Measurements from ENCODE around the gene COL18A1. TPM values are rescaled to one million over a fixed set of nuclear protein-coding genes. Genes with fewer than 3 reads are reported as not detected.

COL18A1 gene
- polyA plus RNA-seq, 4 donors, result 2.2 to 34.3 (median 16.5) TPM

DNA sequence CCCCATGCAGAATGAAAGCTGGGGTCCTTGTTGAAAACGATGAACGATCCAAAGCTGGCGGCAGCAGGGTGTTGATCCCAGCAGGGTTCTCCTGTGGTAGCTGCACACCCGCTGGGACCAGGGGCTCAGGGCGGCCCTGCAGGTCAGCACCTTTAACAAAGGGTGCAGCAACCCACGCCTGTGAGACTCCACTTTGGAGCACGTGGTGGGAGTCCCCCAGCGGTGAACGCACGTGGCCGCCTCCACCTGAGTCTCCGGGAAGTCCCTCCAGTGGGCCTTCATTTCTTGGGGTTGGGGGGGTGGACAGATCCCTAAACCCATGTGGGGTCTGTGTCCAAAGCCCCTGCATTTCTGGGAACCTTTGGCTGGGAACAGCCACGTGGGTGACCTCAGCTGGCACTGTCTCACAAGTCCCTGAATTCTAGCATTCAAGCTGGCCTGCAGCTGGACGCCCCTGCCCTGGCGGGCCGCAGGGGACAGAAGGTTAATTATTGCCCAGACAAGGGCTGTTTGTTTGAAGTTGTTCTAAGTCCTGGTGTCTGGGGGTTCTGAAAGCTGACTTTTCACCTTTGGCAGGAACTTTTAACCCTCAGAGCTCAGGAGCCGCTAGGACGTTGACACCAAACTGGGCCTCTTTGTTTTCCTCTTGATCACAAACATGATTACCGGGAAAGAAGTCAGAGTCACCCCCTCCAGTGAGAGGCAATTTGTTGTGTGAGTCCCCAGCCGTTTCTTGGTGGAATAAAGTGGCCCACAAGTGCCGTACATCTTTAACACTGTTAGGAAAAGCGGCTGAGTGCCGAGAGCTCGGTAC, 64.5 kb downstream of the COL18A1 start:
- Histone ChIP-seq H3K36me3 (ENCODE audit: control insufficient read depth in 3 of 3, insufficient read depth in 2 of 3, low read depth in 1 of 3, low read length in 3 of 3) (peaks cover 0 to 1% (median 0%) of the 10 kb centered on the region in 3 donors), H3K9me3 (ENCODE audit: control insufficient read depth in 2 of 2, insufficient read depth in 1 of 2, low read depth in 1 of 2, low read length in 1 of 2) (no peaks in the 10 kb centered on the region), H3K27me3 (ENCODE audit: control insufficient read depth in 3 of 3, insufficient read depth in 3 of 3, low read length in 3 of 3) (no peaks in the 10 kb centered on the region), H3K4me1 (ENCODE audit: control insufficient read depth in 3 of 3, insufficient read depth in 2 of 3, low read depth in 1 of 3, low read length in 2 of 3) (peaks cover 0 to 33% (median 3%) of the 10 kb centered on the region in 3 donors), H3K4me3 (ENCODE audit: low read depth in 1 of 3, low read length in 3 of 3) (no peak overlapping the region), H3K27ac (ENCODE audit: low read depth in 1 of 3, low read length in 2 of 3) (peak overlapping the region in 2 of 3 donors; percentile 3 to 22)
- FAIRE-seq (no peak), DNase-seq (peak in 1 of 2 donors; percentile 55)
- 59 to 67% (median 65%) methylated on average over 23 to 24 of the region's 24 CpGs for WGBS, 3 donors

DNA sequence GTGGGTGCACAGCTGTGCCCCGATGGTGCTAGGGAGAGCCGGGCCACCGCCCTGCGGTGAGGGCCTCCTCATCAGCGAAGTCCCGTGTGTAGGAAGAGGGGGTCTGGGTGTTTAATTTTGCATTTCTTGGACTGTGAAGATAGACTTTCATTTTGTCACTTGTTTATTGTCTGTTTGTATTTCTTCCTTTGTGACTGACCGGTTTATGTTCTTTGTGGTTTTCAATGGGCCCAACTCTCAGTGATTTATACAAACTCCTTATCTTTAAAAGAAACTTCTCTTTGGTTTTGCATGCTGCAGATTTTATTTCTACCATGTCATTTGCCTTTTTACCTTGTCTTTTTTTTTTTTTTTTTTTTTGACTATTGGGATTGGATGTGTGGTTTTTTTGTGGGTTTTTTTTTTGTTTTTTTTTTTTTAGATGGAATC, 65.1 kb downstream of the COL18A1 start:
- DNase-seq (no peak), FAIRE-seq (no peak)
- no peaks in the 10 kb centered on the region for H3K9me3 ChIP-seq (ENCODE audit: control insufficient read depth in 2 of 2, insufficient read depth in 1 of 2, low read depth in 1 of 2, low read length in 1 of 2)
- no peak overlapping the region for H3K4me3 ChIP-seq (ENCODE audit: low read depth in 1 of 3, low read length in 3 of 3)
- WGBS, 3 donors, result 61 to 71% (median 66%) methylated on average over 7 of the region's 7 CpGs
- peaks cover 0 to 2% (median 0%) of the 10 kb centered on the region in 3 donors for H3K36me3 ChIP-seq (ENCODE audit: control insufficient read depth in 3 of 3, insufficient read depth in 2 of 3, low read depth in 1 of 3, low read length in 3 of 3)
- no peaks in the 10 kb centered on the region for H3K27me3 ChIP-seq (ENCODE audit: control insufficient read depth in 3 of 3, insufficient read depth in 3 of 3, low read length in 3 of 3)
- peaks cover 0 to 33% (median 3%) of the 10 kb centered on the region in 3 donors for H3K4me1 ChIP-seq (ENCODE audit: control insufficient read depth in 3 of 3, insufficient read depth in 2 of 3, low read depth in 1 of 3, low read length in 2 of 3)
- peak overlapping the region in 2 of 3 donors; percentile 3 to 22 for H3K27ac ChIP-seq (ENCODE audit: low read depth in 1 of 3, low read length in 2 of 3)

DNA sequence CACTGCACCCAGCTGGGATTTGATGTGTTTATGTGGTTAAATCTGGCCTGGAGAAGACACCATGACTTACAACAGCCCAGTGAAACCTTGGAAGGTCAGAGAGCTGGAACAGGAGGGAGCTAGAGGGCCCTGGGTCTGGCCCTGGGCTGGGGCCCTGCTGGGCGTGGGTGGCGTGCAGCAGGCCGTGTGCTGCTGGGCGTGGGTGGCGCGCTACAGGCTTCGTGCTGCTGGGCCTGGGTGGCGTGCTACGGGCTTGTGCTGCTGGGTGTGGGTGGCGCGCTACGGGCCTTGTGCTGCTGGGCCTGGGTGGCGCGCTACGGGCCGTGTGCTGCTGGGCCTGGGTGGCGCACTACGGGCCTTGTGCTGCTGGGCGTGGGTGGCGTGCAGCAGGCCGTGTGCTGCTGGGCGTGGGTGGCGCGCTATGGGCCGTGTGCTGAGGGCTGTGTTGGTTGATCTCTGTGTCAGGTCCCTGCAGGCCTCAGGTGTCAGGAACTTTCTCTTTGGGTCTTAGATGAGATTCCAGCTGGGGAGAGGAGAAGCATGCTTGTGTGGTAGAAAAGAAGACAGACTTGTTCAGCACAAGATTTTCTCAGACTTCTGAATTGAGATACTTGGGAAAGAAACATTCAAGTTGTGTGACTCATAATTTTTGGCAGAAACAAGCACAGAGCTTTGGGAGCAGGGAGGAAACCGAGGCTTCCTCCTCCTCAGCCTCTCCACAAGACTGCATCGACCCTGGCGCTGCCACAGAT, 66.0 kb downstream of the COL18A1 start:
- 41 to 63% (median 51%) methylated on average over 27 to 28 of the region's 28 CpGs for WGBS, 3 donors
- peaks cover 0 to 33% (median 3%) of the 10 kb centered on the region in 3 donors for H3K4me1 ChIP-seq (ENCODE audit: control insufficient read depth in 3 of 3, insufficient read depth in 2 of 3, low read depth in 1 of 3, low read length in 2 of 3)
- H3K36me3 ChIP-seq (ENCODE audit: control insufficient read depth in 3 of 3, insufficient read depth in 2 of 3, low read depth in 1 of 3, low read length in 3 of 3), result peaks cover 0 to 5% (median 0%) of the 10 kb centered on the region in 3 donors
- DNase-seq (peak in 1 of 2 donors; percentile 10), FAIRE-seq (no peak)
- peak overlapping the region in 2 of 3 donors; percentile 81 to 82 for H3K27ac ChIP-seq (ENCODE audit: low read depth in 1 of 3, low read length in 2 of 3)
- H3K9me3 ChIP-seq (ENCODE audit: control insufficient read depth in 2 of 2, insufficient read depth in 1 of 2, low read depth in 1 of 2, low read length in 1 of 2), result no peaks in the 10 kb centered on the region
- H3K27me3 ChIP-seq (ENCODE audit: control insufficient read depth in 3 of 3, insufficient read depth in 3 of 3, low read length in 3 of 3), result no peaks in the 10 kb centered on the region
- H3K4me3 ChIP-seq (ENCODE audit: low read depth in 1 of 3, low read length in 3 of 3), result no peak overlapping the region

DNA sequence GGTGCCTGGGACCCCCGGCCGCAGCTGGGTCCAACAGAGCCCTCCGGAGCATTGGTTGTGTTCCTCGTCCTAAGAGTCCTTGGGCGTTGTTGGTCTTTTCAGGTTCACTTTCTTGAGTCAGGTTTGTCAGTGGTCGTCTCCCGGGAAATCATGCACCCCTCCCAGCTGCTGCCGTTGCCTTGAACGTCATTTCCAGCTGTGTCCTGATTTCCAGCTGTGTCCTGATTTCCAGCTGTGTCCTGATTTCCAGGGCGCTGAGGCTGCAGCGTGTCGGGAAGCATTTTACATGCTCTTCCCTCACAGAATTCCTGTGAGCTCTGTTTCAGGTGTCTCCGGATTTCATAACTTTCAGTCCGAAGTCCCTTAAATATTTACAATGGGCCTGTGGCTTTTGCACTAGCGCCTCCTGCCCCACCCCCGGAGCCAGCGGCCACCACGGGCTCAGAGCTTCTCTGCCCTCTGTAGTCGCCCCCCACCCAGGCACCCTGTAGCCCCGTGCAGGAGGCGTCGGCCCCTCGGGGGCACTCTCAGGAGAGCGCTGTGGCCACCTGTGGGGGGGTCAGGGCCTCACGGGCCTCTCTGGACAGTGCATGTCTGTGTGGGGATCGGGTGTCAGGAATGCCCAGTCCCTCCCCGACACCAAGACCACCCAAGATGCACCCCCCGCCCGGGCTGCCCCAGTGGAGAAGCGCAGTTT, 66.7 kb downstream of the COL18A1 start:
- H3K27ac ChIP-seq (ENCODE audit: low read depth in 1 of 3, low read length in 2 of 3), result peak overlapping the region in 2 of 3 donors; percentile 81 to 82
- DNase-seq, result peak; percentile 65 to 90
- H3K9me3 ChIP-seq (ENCODE audit: control insufficient read depth in 2 of 2, insufficient read depth in 1 of 2, low read depth in 1 of 2, low read length in 1 of 2), result no peaks in the 10 kb centered on the region
- WGBS, 3 donors, result 23 to 40% (median 30%) methylated on average over 30 of the region's 30 CpGs
- no peaks in the 10 kb centered on the region for H3K27me3 ChIP-seq (ENCODE audit: control insufficient read depth in 3 of 3, insufficient read depth in 3 of 3, low read length in 3 of 3)
- peaks cover 0 to 5% (median 0%) of the 10 kb centered on the region in 3 donors for H3K36me3 ChIP-seq (ENCODE audit: control insufficient read depth in 3 of 3, insufficient read depth in 2 of 3, low read depth in 1 of 3, low read length in 3 of 3)
- H3K4me3 ChIP-seq (ENCODE audit: low read depth in 1 of 3, low read length in 3 of 3), result no peak overlapping the region
- H3K4me1 ChIP-seq (ENCODE audit: control insufficient read depth in 3 of 3, insufficient read depth in 2 of 3, low read depth in 1 of 3, low read length in 2 of 3), result peaks cover 0 to 33% (median 3%) of the 10 kb centered on the region in 3 donors
- no peak for FAIRE-seq

- WGBS, 3 donors, result 59 to 84% (median 67%) methylated on average over 42 of the region's 42 CpGs
- H3K4me1 ChIP-seq (ENCODE audit: control insufficient read depth in 3 of 3, insufficient read depth in 2 of 3, low read depth in 1 of 3, low read length in 2 of 3), result peaks cover 0 to 34% (median 3%) of the 10 kb centered on the region in 3 donors
- no peak overlapping the region for H3K27ac ChIP-seq (ENCODE audit: low read depth in 1 of 3, low read length in 2 of 3)
- FAIRE-seq (no peak), DNase-seq (no peak)
- H3K36me3 ChIP-seq (ENCODE audit: control insufficient read depth in 3 of 3, insufficient read depth in 2 of 3, low read depth in 1 of 3, low read length in 3 of 3), result peaks cover 0 to 5% (median 0%) of the 10 kb centered on the region in 3 donors
- H3K9me3 ChIP-seq (ENCODE audit: control insufficient read depth in 2 of 2, insufficient read depth in 1 of 2, low read depth in 1 of 2, low read length in 1 of 2), result no peaks in the 10 kb centered on the region
- no peaks in the 10 kb centered on the region for H3K27me3 ChIP-seq (ENCODE audit: control insufficient read depth in 3 of 3, insufficient read depth in 3 of 3, low read length in 3 of 3)
- H3K4me3 ChIP-seq (ENCODE audit: low read depth in 1 of 3, low read length in 3 of 3), result no peak overlapping the region
Measured at GRCh38 chr21:45472445-45473365, 67.7 kb downstream of the COL18A1 start.

DNA sequence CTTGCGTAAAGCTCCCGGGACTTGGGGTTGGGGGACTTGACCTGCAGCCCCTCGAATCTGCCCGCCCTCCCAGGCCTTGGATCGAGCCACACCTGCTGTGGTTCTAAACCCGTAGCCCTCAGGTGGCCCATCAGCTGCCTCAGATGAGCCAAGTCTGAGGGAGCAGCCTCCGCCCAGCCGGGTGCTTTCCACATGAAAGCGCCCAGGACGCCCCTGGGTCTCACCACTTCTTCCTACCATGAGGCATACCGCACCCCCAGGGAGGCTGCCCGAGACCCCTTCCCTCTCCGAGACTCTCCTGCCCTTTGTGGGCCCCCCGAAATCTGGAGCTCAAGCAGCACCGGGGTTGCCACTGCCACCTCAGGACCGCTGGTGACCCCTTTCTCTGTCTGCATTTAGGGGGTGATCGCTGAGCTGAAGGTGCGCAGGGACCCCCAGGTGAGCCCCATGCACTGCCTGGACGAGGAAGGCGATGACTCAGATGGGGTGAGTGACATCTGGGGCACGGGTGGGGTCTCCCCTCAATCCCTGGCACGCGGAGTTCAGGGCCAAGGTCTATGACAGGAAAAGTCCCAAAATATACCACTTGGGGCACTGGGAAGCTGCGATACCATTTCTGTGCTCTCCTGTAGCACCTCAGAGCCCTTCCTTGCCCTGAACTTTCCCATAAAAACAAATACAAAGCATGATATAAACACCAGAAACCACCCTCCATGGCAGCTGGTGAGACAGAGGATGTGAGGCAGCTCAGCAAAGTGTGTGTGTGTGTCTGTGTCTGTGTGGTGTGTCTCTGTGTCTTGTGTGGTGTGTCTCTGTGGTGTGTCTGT, 68.7 kb downstream of the COL18A1 start:
- 68 to 88% (median 72%) methylated on average over 24 of the region's 24 CpGs for WGBS, 3 donors
- Histone ChIP-seq H3K4me3 (ENCODE audit: low read depth in 1 of 3, low read length in 3 of 3) (no peak overlapping the region), H3K9me3 (ENCODE audit: control insufficient read depth in 2 of 2, insufficient read depth in 1 of 2, low read depth in 1 of 2, low read length in 1 of 2) (no peaks in the 10 kb centered on the region), H3K4me1 (ENCODE audit: control insufficient read depth in 3 of 3, insufficient read depth in 2 of 3, low read depth in 1 of 3, low read length in 2 of 3) (peaks cover 0 to 42% (median 3%) of the 10 kb centered on the region in 3 donors), H3K27ac (ENCODE audit: low read depth in 1 of 3, low read length in 2 of 3) (no peak overlapping the region), H3K27me3 (ENCODE audit: control insufficient read depth in 3 of 3, insufficient read depth in 3 of 3, low read length in 3 of 3) (no peaks in the 10 kb centered on the region), H3K36me3 (ENCODE audit: control insufficient read depth in 3 of 3, insufficient read depth in 2 of 3, low read depth in 1 of 3, low read length in 3 of 3) (peaks cover 0 to 5% (median 0%) of the 10 kb centered on the region in 3 donors)
- no peak for FAIRE-seq
- DNase-seq, result no peak

GRCh38 chr21:45474323-45474950, 69.5 kb downstream of the COL18A1 start:
- no peak overlapping the region for H3K27ac ChIP-seq (ENCODE audit: low read depth in 1 of 3, low read length in 2 of 3)
- H3K9me3 ChIP-seq (ENCODE audit: control insufficient read depth in 2 of 2, insufficient read depth in 1 of 2, low read depth in 1 of 2, low read length in 1 of 2), result no peaks in the 10 kb centered on the region
- FAIRE-seq (no peak), DNase-seq (no peak)
- H3K4me3 ChIP-seq (ENCODE audit: low read depth in 1 of 3, low read length in 3 of 3), result no peak overlapping the region
- no peaks in the 10 kb centered on the region for H3K27me3 ChIP-seq (ENCODE audit: control insufficient read depth in 3 of 3, insufficient read depth in 3 of 3, low read length in 3 of 3)
- peaks cover 0 to 5% (median 0%) of the 10 kb centered on the region in 3 donors for H3K36me3 ChIP-seq (ENCODE audit: control insufficient read depth in 3 of 3, insufficient read depth in 2 of 3, low read depth in 1 of 3, low read length in 3 of 3)
- whole genome bisulfite sequencing, 3 donors, result 94 to 96% (median 95%) methylated on average over 18 of the region's 18 CpGs
- peaks cover 0 to 41% (median 3%) of the 10 kb centered on the region in 3 donors for H3K4me1 ChIP-seq (ENCODE audit: control insufficient read depth in 3 of 3, insufficient read depth in 2 of 3, low read depth in 1 of 3, low read length in 2 of 3)

Data from small intestine (tissue), 7 donors.